GM12878 (cell line): ENCODE data around the gene POLRMT. TPM values are rescaled to one million over a fixed set of nuclear protein-coding genes. Genes with fewer than 3 reads are reported as not detected.

ENCODE experiments used
- ATAC-seq: fragments of 200-7000 bp; cut with Tn5 transposase; 3 replicates; pipeline ENCODE4 v1.9.1; 2020; ENCODE audit warnings: mild to moderate bottlenecking, moderate library complexity
- BruUV-seq: library from RNA; stranded (reverse); fragments of 400-500 nt; replicated peaks from 2 replicates; lab custom pipeline; 2021; lab: Mats Ljungman, UMichigan
- CTCF ChIA-PET: fragments of 300-600 bp; sonication (Branson Sonifier 250); formaldehyde crosslinking; extraction: SDS; loops from one replicate; lab custom pipeline; 2021; ENCODE audit warnings: inconsistent platforms; lab: Yijun Ruan, JAX
- POLR2A ChIA-PET: fragments of 350-600 bp; formaldehyde crosslinking; extraction: SDS; loops from one replicate; lab custom pipeline; 2021; ENCODE audit warnings: inconsistent platforms; lab: Charles Lee
- RAD21 ChIA-PET: fragments of 300-600 bp; sonication (Branson Sonifier 250); formaldehyde crosslinking; loops from one replicate; lab custom pipeline; 2023; ENCODE audit warnings: antibody characterized with exemption; ENCODE audit not compliant: unreplicated experiment; lab: Charles Lee
- SMC1A ChIA-PET: fragments of 300-600 bp; sonication (Branson Sonifier 250); formaldehyde crosslinking; loops from one replicate; lab custom pipeline; 2023; ENCODE audit not compliant: unreplicated experiment, uncharacterized antibody; lab: Charles Lee
- DNase-seq: peaks from one replicate; pipeline ENCODE4 v3.0.0-alpha.2; 2011; ENCODE audit warnings: low read depth, low spot score
- FAIRE-seq: peaks from 3 replicates; lab custom pipeline; 2011; peaks lifted over from hg19 to GRCh38; lab: Jason Lieb, UNC
- H2AFZ ChIP-seq: 2 replicates; pipeline ENCODE4 v1.6.0; 2011; ENCODE audit warnings: low read depth, low read length, control low read depth; ENCODE audit not compliant: control insufficient read depth
- H3K27ac ChIP-seq: 2 replicates; pipeline ENCODE4 v1.5.1; 2011; ENCODE audit warnings: control low read depth; ENCODE audit not compliant: control insufficient read depth, insufficient read depth
- H3K27me3 ChIP-seq, 2 experiments: replicated peaks in 1 of 2; 2 replicates each; pipeline versions ENCODE4 v1.6.0 to v1.6.1; 2011; ENCODE audit warnings: low read length in 1 of 2; ENCODE audit not compliant: control insufficient read depth in 2 of 2, insufficient read depth in 2 of 2
- H3K36me3 ChIP-seq, 2 experiments: 2 replicates each; pipeline ENCODE4 v1.5.1; 2011; ENCODE audit warnings: low read length in 1 of 2; ENCODE audit not compliant: control insufficient read depth in 2 of 2, insufficient read depth in 2 of 2
- H3K4me1 ChIP-seq: 2 replicates; pipeline ENCODE4 v1.6.1; 2011; ENCODE audit warnings: mild to moderate bottlenecking, low read length, moderate library complexity, mixed read lengths; ENCODE audit not compliant: control insufficient read depth, insufficient read depth
- H3K4me2 ChIP-seq: 2 replicates; pipeline ENCODE4 v1.6.0; 2011; ENCODE audit warnings: control low read depth; ENCODE audit not compliant: control insufficient read depth, insufficient read depth
- H3K4me3 ChIP-seq: fragments of 200-600 bp; sonication (generic); 2 replicates; pipeline ENCODE4 v1.5.1; 2016
- H3K79me2 ChIP-seq: 2 replicates; pipeline ENCODE4 v1.6.0; 2011; ENCODE audit warnings: low read length; ENCODE audit not compliant: control insufficient read depth, insufficient read depth
- H3K9ac ChIP-seq: 2 replicates; pipeline ENCODE4 v1.8.0; 2011; ENCODE audit warnings: low read length, control low read depth, mixed read lengths; ENCODE audit not compliant: control insufficient read depth, insufficient read depth
- H3K9me3 ChIP-seq: replicated peaks from 3 replicates; pipeline ENCODE4 v1.5.1; 2011; ENCODE audit warnings: mild to moderate bottlenecking, low read length; ENCODE audit not compliant: control insufficient read depth, insufficient read depth
- H4K20me1 ChIP-seq: 2 replicates; pipeline ENCODE4 v1.6.0; 2011; ENCODE audit not compliant: control insufficient read depth, insufficient read depth
- ATF2 ChIP-seq: IDR thresholded peaks from 2 replicates; pipeline ENCODE4 v1.6.1; 2012; ENCODE audit warnings: low read length, inconsistent platforms
- CBX5 ChIP-seq: sonication (generic); IDR thresholded peaks from 2 replicates; pipeline ENCODE4 v1.6.1; 2016; ENCODE audit warnings: low read depth, moderate library complexity, mild to moderate bottlenecking, inconsistent platforms
- CEBPZ ChIP-seq: fragments of 150-350 bp; IDR thresholded peaks from 2 replicates; pipeline ENCODE4 v1.6.1; 2016; ENCODE audit warnings: low read depth, low read length
- DPF2 ChIP-seq: fragments of 450-650 bp; IDR thresholded peaks from 2 replicates; pipeline ENCODE4 v1.6.1; 2017; ENCODE audit warnings: mild to moderate bottlenecking
- ESRRA ChIP-seq: IDR thresholded peaks from 2 replicates; pipeline ENCODE4 v1.6.1; 2012; ENCODE audit warnings: mild to moderate bottlenecking, low read length, improper control_type of control experiment
- EZH2 ChIP-seq: IDR thresholded peaks from 2 replicates; pipeline ENCODE4 v1.6.1; 2012; ENCODE audit warnings: low read depth, mild to moderate bottlenecking, control low read depth, inconsistent platforms, low read length, borderline replicate concordance; ENCODE audit not compliant: control insufficient read depth
- GATAD2B ChIP-seq: fragments of 450-650 bp; conservative IDR thresholded peaks from 2 replicates; pipeline ENCODE4 v1.6.1; 2017; ENCODE audit warnings: low read depth, mild to moderate bottlenecking, moderate library complexity
- HDAC2 ChIP-seq: fragments of 200-600 bp; sonication (generic); IDR thresholded peaks from 2 replicates; pipeline ENCODE4 v1.6.1; 2017
- HSF1 ChIP-seq: fragments of 150-350 bp; IDR thresholded peaks from 2 replicates; pipeline ENCODE4 v1.6.1; 2014; ENCODE audit warnings: mild to moderate bottlenecking, low read depth, low read length
- IRF3 ChIP-seq: fragments of 450-650 bp; IDR thresholded peaks from 2 replicates; pipeline ENCODE4 v1.6.1; 2014; ENCODE audit warnings: mild to moderate bottlenecking
- NFIC ChIP-seq: IDR thresholded peaks from 2 replicates; pipeline ENCODE4 v1.6.1; 2012; ENCODE audit warnings: low read depth, mild to moderate bottlenecking, inconsistent platforms, low read length, moderate library complexity
- NFXL1 ChIP-seq: fragments of 450-650 bp; IDR thresholded peaks from 2 replicates; pipeline ENCODE4 v1.6.1; 2017; ENCODE audit warnings: antibody characterized with exemption, mild to moderate bottlenecking, borderline replicate concordance
- RB1 ChIP-seq: fragments of 450-650 bp; formaldehyde crosslinking; IDR thresholded peaks from 2 replicates; pipeline ENCODE4 v1.6.1; 2017; ENCODE audit warnings: mild to moderate bottlenecking, borderline replicate concordance
- RELA ChIP-seq: fragments of 450-650 bp; IDR thresholded peaks from 2 replicates; pipeline ENCODE4 v1.8.0; 2014; ENCODE audit warnings: borderline replicate concordance; ENCODE audit not compliant: partially characterized antibody
- SMAD5 ChIP-seq: IDR thresholded peaks from 2 replicates; pipeline ENCODE4 v1.6.1; 2016; ENCODE audit warnings: antibody characterized with exemption, low read depth
- STAT1 ChIP-seq: fragments of 450-650 bp; conservative IDR thresholded peaks from 2 replicates; pipeline ENCODE4 v1.6.1; 2014; ENCODE audit warnings: antibody characterized with exemption, mild to moderate bottlenecking
- SUPT20H ChIP-seq: IDR thresholded peaks from 2 replicates; pipeline ENCODE4 v1.6.1; 2011; ENCODE audit warnings: low read depth, mild to moderate bottlenecking, low read length, moderate library complexity, borderline replicate concordance; ENCODE audit not compliant: control insufficient read depth
- TBL1XR1 ChIP-seq: IDR thresholded peaks from 2 replicates; pipeline ENCODE4 v1.6.1; 2012; ENCODE audit warnings: low read depth, low read length, improper control_type of control experiment
- ZNF274 ChIP-seq: IDR thresholded peaks from one replicate; pipeline ENCODE4 v1.8.0; 2011; ENCODE audit not compliant: insufficient read length, insufficient read depth
- WGBS: methylation state at CpG from one replicate; pipeline ENCODE4 v1.1.6; 2016; ENCODE audit warnings: low lambda C conversion rate; ENCODE audit not compliant: insufficient replicate concordance, insufficient coverage; ENCODE audit errors: missing lambda C conversion rate; 5-methylcytosine and 5-hydroxymethylcytosine counted together
- in situ Hi-C: fragments of 300-500 bp; cut with MboI; formaldehyde crosslinking; loops from 9 replicates; pipeline ENCODE4 v1.14.3; 2018; ENCODE audit warnings: mixed read lengths
- intact Hi-C: fragments of 100-400 bp; cut with micrococcal nuclease; formaldehyde crosslinking; loops from one replicate; pipeline ENCODE4 v1.14.2; 2022; ENCODE audit not compliant: unreplicated experiment
- polyA plus RNA-seq, 11 experiments: library from polyadenylated mRNA; depleted of rRNA in 4 of 11; unstranded in 6 of 11; stranded (reverse) in 5 of 11; fragments of >200 nt; fragmentation: Nextera tagmentation in 4 of 11; fragmentation: Illumina TruSeq in 1 of 11; extraction: Ambion mirVana in 4 of 11; extraction: Trizol in 1 of 11; gene quantifications; 1 replicate in 1 of 11; 2 replicates in 10 of 11; pipeline versions ENCODE4 v1.2.1 to v1.2.3, GENCODE V29; 2011 to 2016; ENCODE audit warnings: inconsistent platforms in 2 of 11, missing spikeins in 2 of 11, low read depth in 1 of 11
- total RNA-seq, 4 experiments: library from RNA; depleted of rRNA in 3 of 4; stranded (reverse); fragments of >200 nt in 3 of 4; fragmentation: Illumina TruSeq in 1 of 4; extraction: Trizol in 1 of 4; gene quantifications; 2 replicates each; pipeline versions ENCODE4 v1.2.1 to v1.2.3, GENCODE V29; 2013 to 2021

Gene POLRMT
- total and polyA plus RNA-seq, 10 of the 15 experiments (the other 5 are each of a cell fraction or from before 2014, with no cell fraction given), result 9.9 to 57.6 (median 34.6) TPM

- H3K4me1 ChIP-seq, result no peaks in the 10 kb centered on the region
- SMC1A ChIA-PET, result no interaction called here
- TF ChIP-seq GATAD2B (no peak), IRF3 (no peak), STAT1 (no peak), RELA (no peak), HSF1 (no peak), ESRRA (no peak), RB1 (no peak), CBX5 (no peak), ATF2 (no peak), CEBPZ (no peak), EZH2 (no peak), DPF2 (no peak), SUPT20H (no peak), SMAD5 (no peak), HDAC2 (no peak), NFIC (no peak), TBL1XR1 (no peak), NFXL1 (no peak), ZNF274 (no peak)
These were observed 17.9 kb upstream of the POLRMT start for GRCh38 chr19:651114-651818.

More at GRCh38 chr19:651114-651818, 17.9 kb upstream of the POLRMT start:
- intact Hi-C loops (no loop called here), in situ Hi-C loops (no loop called here)
- Histone ChIP-seq H3K9me3 (no peaks in the 10 kb centered on the region), H3K4me3 (no peak overlapping the region), H2AFZ (no peak overlapping the region), H3K79me2 (peaks cover 32% of the 10 kb centered on the region), H3K4me2 (no peak overlapping the region), H3K27me3 (no peaks in the 10 kb centered on the region), H3K9ac (no peak overlapping the region), H4K20me1 (peaks cover 8% of the 10 kb centered on the region), H3K36me3 (peaks cover 14 to 53% of the 10 kb centered on the region in 2 experiments), H3K27ac (no peak overlapping the region)
- POLR2A ChIA-PET, result no interaction called here
- BruUV-seq, result no TSS peak
- FAIRE-seq, result no peak
- 92% methylated on average over 49 of the region's 58 CpGs for WGBS
- RAD21 ChIA-PET, result no interaction called here
- ATAC-seq, result no peak
- no peak for DNase-seq
- CTCF ChIA-PET, result no interaction called here
